WTC11 (cell line): ENCODE measurements around the gene RGS11.

Experiments
- CBFB ChIP-seq: sonication (generic); formaldehyde crosslinking; IDR thresholded peaks from 2 replicates; pipeline ENCODE4 v1.8.1; 2022; ENCODE audit warnings: mild to moderate bottlenecking, low read depth, missing genetic modification reagents
- CTCF ChIP-seq: fragments of 200-600 bp; IDR thresholded peaks from 2 replicates; pipeline ENCODE4 v1.8.0; 2022; ENCODE audit warnings: antibody characterized with exemption
- HMGA2 ChIP-seq: fragments of 250-450 bp; sonication (Bioruptor Pico); IDR thresholded peaks from 2 replicates; pipeline ENCODE4 v1.4.0; 2021; ENCODE audit warnings: mild to moderate bottlenecking, moderate library complexity
- NR3C1 ChIP-seq: sonication (generic); formaldehyde crosslinking; conservative IDR thresholded peaks from 2 replicates; pipeline ENCODE4 v1.8.1; 2023; ENCODE audit warnings: low read depth, mild to moderate bottlenecking, missing genetic modification reagents
- TEAD1 ChIP-seq: sonication (generic); formaldehyde crosslinking; IDR thresholded peaks from 2 replicates; pipeline ENCODE4 v1.8.0; 2022; ENCODE audit warnings: mild to moderate bottlenecking, missing genetic modification reagents
- TP53 ChIP-seq: sonication (generic); formaldehyde crosslinking; IDR thresholded peaks from 2 replicates; pipeline ENCODE4 v1.8.1; 2023; ENCODE audit warnings: mild to moderate bottlenecking, missing genetic modification reagents
- ZBTB21 ChIP-seq: sonication (generic); formaldehyde crosslinking; IDR thresholded peaks from 2 replicates; pipeline ENCODE4 v1.8.1; 2023; ENCODE audit warnings: mild to moderate bottlenecking, missing genetic modification reagents, borderline replicate concordance
- ZNF232 ChIP-seq: sonication (generic); formaldehyde crosslinking; IDR thresholded peaks from 2 replicates; pipeline ENCODE4 v1.8.0; 2022; ENCODE audit warnings: mild to moderate bottlenecking, missing genetic modification reagents
- ZNF263 ChIP-seq: sonication (generic); formaldehyde crosslinking; IDR thresholded peaks from 2 replicates; pipeline ENCODE4 v1.8.1; 2022; ENCODE audit warnings: low read depth, mild to moderate bottlenecking, moderate library complexity, missing genetic modification reagents
- TF ChIP-seq, protein P1 (sequence below): sonication (generic); formaldehyde crosslinking; IDR thresholded peaks from 2 replicates; pipeline ENCODE4 v1.8.0; 2022; ENCODE audit warnings: mild to moderate bottlenecking, missing genetic modification reagents
- TF ChIP-seq, protein P2 (sequence below): sonication (generic); formaldehyde crosslinking; IDR thresholded peaks from 2 replicates; pipeline ENCODE4 v1.8.0; 2023; ENCODE audit warnings: missing genetic modification reagents, mild to moderate bottlenecking, borderline replicate concordance
- TF ChIP-seq, protein P3 (sequence below): sonication (generic); formaldehyde crosslinking; IDR thresholded peaks from 2 replicates; pipeline ENCODE4 v1.8.1; 2023; ENCODE audit warnings: mild to moderate bottlenecking, missing genetic modification reagents
- TF ChIP-seq, protein P4 (sequence below): sonication (generic); formaldehyde crosslinking; IDR thresholded peaks from 2 replicates; pipeline ENCODE4 v1.8.1; 2022; ENCODE audit warnings: low read depth, missing genetic modification reagents, borderline replicate concordance

DNA sequence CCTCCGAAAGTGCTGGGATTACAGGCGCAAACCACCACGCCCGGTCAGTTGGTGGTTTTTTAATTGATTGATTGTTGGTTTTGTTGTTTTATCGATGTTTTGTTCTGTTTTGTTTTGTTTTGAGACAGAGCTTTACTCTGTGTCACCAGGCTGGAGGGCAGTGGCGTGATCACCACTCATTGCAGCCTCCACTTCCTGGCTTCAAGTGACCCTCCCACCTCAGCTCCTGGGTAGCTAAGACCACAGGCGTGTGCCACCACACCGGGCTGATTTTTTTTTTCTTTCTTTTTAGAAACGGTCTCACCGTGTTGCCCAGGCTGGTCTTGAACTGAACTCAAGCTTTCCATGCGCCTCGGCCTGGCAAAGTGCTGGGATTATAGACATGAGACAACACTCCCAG lies 28.7 kb downstream of the RGS11 start:
- TF ChIP-seq, protein P1, sequence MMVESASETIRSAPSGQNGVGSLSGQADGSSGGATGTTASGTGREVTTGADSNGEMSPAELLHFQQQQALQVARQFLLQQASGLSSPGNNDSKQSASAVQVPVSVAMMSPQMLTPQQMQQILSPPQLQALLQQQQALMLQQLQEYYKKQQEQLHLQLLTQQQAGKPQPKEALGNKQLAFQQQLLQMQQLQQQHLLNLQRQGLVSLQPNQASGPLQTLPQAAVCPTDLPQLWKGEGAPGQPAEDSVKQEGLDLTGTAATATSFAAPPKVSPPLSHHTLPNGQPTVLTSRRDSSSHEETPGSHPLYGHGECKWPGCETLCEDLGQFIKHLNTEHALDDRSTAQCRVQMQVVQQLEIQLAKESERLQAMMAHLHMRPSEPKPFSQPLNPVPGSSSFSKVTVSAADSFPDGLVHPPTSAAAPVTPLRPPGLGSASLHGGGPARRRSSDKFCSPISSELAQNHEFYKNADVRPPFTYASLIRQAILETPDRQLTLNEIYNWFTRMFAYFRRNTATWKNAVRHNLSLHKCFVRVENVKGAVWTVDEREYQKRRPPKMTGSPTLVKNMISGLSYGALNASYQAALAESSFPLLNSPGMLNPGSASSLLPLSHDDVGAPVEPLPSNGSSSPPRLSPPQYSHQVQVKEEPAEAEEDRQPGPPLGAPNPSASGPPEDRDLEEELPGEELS (CRISPR knock-in tag): no peak
- TF ChIP-seq TEAD1 (CRISPR knock-in tag) (no peak), CTCF (no peak), CBFB (CRISPR knock-in tag) (no peak), ZBTB21 (CRISPR knock-in tag) (no peak), ZNF263 (CRISPR knock-in tag) (no peak), NR3C1 (no peak), HMGA2 (CRISPR knock-in tag) (no peak), TP53 (CRISPR knock-in tag) (no peak), ZNF232 (no peak)
- TF ChIP-seq, protein P2, sequence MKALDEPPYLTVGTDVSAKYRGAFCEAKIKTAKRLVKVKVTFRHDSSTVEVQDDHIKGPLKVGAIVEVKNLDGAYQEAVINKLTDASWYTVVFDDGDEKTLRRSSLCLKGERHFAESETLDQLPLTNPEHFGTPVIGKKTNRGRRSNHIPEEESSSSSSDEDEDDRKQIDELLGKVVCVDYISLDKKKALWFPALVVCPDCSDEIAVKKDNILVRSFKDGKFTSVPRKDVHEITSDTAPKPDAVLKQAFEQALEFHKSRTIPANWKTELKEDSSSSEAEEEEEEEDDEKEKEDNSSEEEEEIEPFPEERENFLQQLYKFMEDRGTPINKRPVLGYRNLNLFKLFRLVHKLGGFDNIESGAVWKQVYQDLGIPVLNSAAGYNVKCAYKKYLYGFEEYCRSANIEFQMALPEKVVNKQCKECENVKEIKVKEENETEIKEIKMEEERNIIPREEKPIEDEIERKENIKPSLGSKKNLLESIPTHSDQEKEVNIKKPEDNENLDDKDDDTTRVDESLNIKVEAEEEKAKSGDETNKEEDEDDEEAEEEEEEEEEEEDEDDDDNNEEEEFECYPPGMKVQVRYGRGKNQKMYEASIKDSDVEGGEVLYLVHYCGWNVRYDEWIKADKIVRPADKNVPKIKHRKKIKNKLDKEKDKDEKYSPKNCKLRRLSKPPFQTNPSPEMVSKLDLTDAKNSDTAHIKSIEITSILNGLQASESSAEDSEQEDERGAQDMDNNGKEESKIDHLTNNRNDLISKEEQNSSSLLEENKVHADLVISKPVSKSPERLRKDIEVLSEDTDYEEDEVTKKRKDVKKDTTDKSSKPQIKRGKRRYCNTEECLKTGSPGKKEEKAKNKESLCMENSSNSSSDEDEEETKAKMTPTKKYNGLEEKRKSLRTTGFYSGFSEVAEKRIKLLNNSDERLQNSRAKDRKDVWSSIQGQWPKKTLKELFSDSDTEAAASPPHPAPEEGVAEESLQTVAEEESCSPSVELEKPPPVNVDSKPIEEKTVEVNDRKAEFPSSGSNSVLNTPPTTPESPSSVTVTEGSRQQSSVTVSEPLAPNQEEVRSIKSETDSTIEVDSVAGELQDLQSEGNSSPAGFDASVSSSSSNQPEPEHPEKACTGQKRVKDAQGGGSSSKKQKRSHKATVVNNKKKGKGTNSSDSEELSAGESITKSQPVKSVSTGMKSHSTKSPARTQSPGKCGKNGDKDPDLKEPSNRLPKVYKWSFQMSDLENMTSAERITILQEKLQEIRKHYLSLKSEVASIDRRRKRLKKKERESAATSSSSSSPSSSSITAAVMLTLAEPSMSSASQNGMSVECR (CRISPR knock-in tag): no peak
- TF ChIP-seq, protein P3, sequence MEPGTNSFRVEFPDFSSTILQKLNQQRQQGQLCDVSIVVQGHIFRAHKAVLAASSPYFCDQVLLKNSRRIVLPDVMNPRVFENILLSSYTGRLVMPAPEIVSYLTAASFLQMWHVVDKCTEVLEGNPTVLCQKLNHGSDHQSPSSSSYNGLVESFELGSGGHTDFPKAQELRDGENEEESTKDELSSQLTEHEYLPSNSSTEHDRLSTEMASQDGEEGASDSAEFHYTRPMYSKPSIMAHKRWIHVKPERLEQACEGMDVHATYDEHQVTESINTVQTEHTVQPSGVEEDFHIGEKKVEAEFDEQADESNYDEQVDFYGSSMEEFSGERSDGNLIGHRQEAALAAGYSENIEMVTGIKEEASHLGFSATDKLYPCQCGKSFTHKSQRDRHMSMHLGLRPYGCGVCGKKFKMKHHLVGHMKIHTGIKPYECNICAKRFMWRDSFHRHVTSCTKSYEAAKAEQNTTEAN: no peak
- TF ChIP-seq, protein P4, sequence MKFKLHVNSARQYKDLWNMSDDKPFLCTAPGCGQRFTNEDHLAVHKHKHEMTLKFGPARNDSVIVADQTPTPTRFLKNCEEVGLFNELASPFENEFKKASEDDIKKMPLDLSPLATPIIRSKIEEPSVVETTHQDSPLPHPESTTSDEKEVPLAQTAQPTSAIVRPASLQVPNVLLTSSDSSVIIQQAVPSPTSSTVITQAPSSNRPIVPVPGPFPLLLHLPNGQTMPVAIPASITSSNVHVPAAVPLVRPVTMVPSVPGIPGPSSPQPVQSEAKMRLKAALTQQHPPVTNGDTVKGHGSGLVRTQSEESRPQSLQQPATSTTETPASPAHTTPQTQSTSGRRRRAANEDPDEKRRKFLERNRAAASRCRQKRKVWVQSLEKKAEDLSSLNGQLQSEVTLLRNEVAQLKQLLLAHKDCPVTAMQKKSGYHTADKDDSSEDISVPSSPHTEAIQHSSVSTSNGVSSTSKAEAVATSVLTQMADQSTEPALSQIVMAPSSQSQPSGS (CRISPR knock-in tag): no peak
